HG03139 (cell line): ENCODE results near the gene MATN3.
"Not testable (repeated sequence)": the region's sequence is repeated elsewhere in the genome, so short reads cannot be mapped to it uniquely, and the experiment has no call there.

ENCODE experiments used
- ATAC-seq: cut with Tn5 transposase; IDR thresholded peaks from one replicate; pipeline ENCODE4 v1.9.1; 2021; ENCODE audit not compliant: unreplicated experiment

The MATN3 gene

GRCh38 chr2:20012282-20013125 is at the start of gene MATN3:
Gene MATN3, minus strand, starts transcription at chr2:20012668. Its CDS starts 37 bp downstream, at chr2:20012631.
- no peak for ATAC-seq

- no peak for ATAC-seq
These were observed 49.5 kb upstream of the MATN3 start for GRCh38 chr2:20061940-20062339.

GRCh38 chr2:20061476-20061875 is 49.0 kb upstream of the MATN3 start:
- no peak for ATAC-seq

GRCh38 chr2:20060106-20060505 is 47.6 kb upstream of the MATN3 start:
- no peak for ATAC-seq

- no peak for ATAC-seq
These were observed 44.8 kb upstream of the MATN3 start for GRCh38 chr2:20057268-20057667.

- ATAC-seq: no peak
These were observed 42.5 kb upstream of the MATN3 start for GRCh38 chr2:20054931-20055330.

GRCh38 chr2:20054119-20054518 is 41.7 kb upstream of the MATN3 start:
- no peak for ATAC-seq

- no peak for ATAC-seq
These were observed 40.4 kb upstream of the MATN3 start for GRCh38 chr2:20052861-20053281.

GRCh38 chr2:20052229-20052851 is 39.9 kb upstream of the MATN3 start:
- ATAC-seq: no peak

- ATAC-seq: peak; percentile 95
These were observed 39.2 kb upstream of the MATN3 start, which contains the start of gene LAPTM4A for GRCh38 chr2:20051532-20052228. Gene LAPTM4A, minus strand, starts transcription at chr2:20051628. Its CDS starts 108 bp downstream, at chr2:20051520.

- peak; percentile 5 for ATAC-seq
These were observed 38.4 kb upstream of the MATN3 start for GRCh38 chr2:20050646-20051531.

- ATAC-seq: peak; percentile 15
These were observed 37.7 kb upstream of the MATN3 start for GRCh38 chr2:20050104-20050645.

- ATAC-seq: no peak
These were observed 37.2 kb upstream of the MATN3 start for GRCh38 chr2:20049637-20050036.

GRCh38 chr2:20048488-20049448 is 36.3 kb upstream of the MATN3 start:
- no peak for ATAC-seq

- not testable (repeated sequence) for ATAC-seq
These were observed 33.3 kb upstream of the MATN3 start for GRCh38 chr2:20045712-20046292.

GRCh38 chr2:20044778-20045177 is 32.3 kb upstream of the MATN3 start:
- no peak for ATAC-seq

GRCh38 chr2:20042531-20042930 is 30.1 kb upstream of the MATN3 start:
- ATAC-seq: no peak

GRCh38 chr2:20040489-20041172 is 28.2 kb upstream of the MATN3 start:
- ATAC-seq: no peak
